ENCODE data around the gene ZKSCAN3.
"Not testable (repeated sequence)": the region's sequence is repeated elsewhere in the genome, so short reads cannot be mapped to it uniquely, and the experiment has no call there.

Gene ZKSCAN3

DNA sequence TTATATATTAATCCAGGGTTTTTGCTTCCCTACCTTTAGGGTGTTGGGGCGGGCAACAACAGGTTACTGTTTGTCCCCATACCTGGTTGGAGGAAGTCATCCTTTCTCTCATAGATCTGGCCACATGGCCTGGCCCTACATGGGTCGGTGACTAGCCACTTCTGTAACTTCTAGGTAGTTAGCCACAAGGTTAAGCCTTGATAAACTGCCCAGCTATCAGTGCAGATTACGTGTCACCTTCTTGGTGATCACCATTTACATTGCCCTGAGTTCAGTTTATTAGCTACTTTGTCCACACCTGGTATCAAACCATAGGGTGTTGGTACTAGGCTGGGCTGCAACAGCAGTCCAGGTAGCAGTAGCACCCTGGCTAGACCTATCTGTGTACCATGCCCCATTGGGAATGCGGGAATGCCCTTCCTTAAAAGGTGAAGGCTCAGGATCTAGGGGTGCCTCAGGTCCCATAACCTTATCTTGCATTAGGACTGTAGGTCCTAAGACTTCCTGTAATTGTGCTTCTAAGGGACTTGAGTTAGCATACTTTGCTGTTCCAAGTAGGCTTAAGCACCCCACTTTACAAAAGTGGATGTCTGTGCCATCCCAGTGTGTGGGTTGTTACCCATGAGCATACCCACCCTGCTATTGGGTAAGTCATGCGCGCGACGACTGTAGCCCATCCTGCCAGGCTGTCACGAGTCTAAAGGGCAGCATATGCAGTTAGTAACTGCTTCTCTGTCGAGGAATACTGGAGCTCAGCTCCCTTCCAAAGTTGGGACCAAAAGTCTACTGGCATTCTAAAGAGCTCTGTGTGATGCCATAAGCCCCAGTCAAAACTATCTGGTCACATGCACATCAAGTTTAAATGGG, 5.2 kb downstream of the ZKSCAN3 start:
- no peak overlapping the region for H3K4me3 ChIP-seq (ENCODE audit: low read depth, low read length)
- no peak for TF ChIP-seq CTCF (conservative IDR thresholded peaks at IDR 0.05; ENCODE audit: low read depth, low read length)
- no peak for DNase-seq (ENCODE audit: low read depth)

GRCh38 chr6:28355743-28356665, 6.3 kb downstream of the ZKSCAN3 start:
- H3K4me3 ChIP-seq (ENCODE audit: low read depth, low read length) = peak overlapping the region; percentile 78
- TF ChIP-seq CTCF (conservative IDR thresholded peaks at IDR 0.05; ENCODE audit: low read depth, low read length) = peak; percentile 80
- peak; percentile 95 for DNase-seq (ENCODE audit: low read depth)

DNA sequence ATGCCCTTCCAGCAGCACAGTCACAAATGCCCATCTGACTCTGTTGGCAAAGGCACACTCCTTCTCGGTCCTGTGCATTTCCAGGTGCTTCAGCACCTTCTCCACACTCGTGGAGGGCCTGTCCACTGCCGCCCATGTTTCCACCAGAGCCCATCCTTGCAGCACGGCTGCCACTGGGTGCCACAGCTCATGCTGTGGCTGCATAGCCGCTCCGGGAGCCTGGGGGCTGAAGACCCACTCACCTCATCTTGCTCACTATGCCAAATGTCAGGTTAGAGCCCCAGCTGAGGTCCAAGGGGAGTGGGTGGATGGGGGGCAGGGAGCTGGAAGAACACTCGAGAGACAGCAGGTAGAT, 6.9 kb downstream of the ZKSCAN3 start:
- DNase-seq (ENCODE audit: low read depth) = no peak
- TF ChIP-seq CTCF (conservative IDR thresholded peaks at IDR 0.05; ENCODE audit: low read depth, low read length) = no peak
- H3K4me3 ChIP-seq (ENCODE audit: low read depth, low read length) = no peak overlapping the region

- H3K4me3 ChIP-seq (ENCODE audit: low read depth, low read length) = no peak overlapping the region
- DNase-seq (ENCODE audit: low read depth) = peak; percentile 64
- TF ChIP-seq CTCF (conservative IDR thresholded peaks at IDR 0.05; ENCODE audit: low read depth, low read length) = no peak
Observed at GRCh38 chr6:28357036-28357435, 7.3 kb downstream of the ZKSCAN3 start.

GRCh38 chr6:28359562-28359961, 9.8 kb downstream of the ZKSCAN3 start:
- DNase-seq (ENCODE audit: low read depth); H3K4me3 ChIP-seq (ENCODE audit: low read depth, low read length): not testable (repeated sequence)

DNA sequence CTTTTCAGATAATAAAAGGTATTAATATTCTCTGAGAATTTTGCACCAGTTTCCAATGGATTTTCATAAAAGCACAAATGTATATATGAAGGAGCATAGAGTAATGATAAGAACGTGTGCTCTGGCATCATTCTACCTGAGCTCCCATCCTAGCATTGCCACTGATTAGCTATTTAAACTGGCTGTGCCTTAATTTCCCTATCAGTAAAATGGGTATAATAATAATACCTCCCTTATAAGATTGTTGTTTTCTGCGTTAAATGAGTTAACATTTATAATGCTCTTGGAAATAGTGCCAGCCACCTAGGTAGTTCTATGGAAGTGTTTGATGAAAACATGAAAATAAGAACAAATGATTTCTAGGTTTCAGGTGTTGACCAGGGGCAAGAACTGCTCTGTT, 11.2 kb downstream of the ZKSCAN3 start:
- DNase-seq (ENCODE audit: low read depth) = no peak
- no peak overlapping the region for H3K4me3 ChIP-seq (ENCODE audit: low read depth, low read length)
- TF ChIP-seq CTCF (conservative IDR thresholded peaks at IDR 0.05; ENCODE audit: low read depth, low read length) = no peak

GRCh38 chr6:28365590-28365989, 15.8 kb downstream of the ZKSCAN3 start:
- not testable (repeated sequence) for DNase-seq (ENCODE audit: low read depth)

More at GRCh38 chr6:28365590-28365989, 15.8 kb downstream of the ZKSCAN3 start:
- H3K4me3 ChIP-seq (ENCODE audit: low read depth, low read length) = not testable (repeated sequence)

Measured in choroid plexus epithelial cell (primary cell).